Mesenchymal stem cell (in vitro differentiated cells and primary cell): Measurements from ENCODE around the gene ITPR3.

Experiments
- DNase-seq: peaks from one replicate; pipeline ENCODE4 v3.0.0-alpha.2; 2013
- H2AFZ ChIP-seq: one replicate; pipeline ENCODE4 v1.6.1; 2013; ENCODE audit warnings: low read depth, mild to moderate bottlenecking, control low read depth, inconsistent platforms, low read length, moderate library complexity
- H2AK5ac ChIP-seq: 2 replicates; pipeline ENCODE4 v1.6.1; 2013; ENCODE audit warnings: low read length, moderate library complexity, mild to moderate bottlenecking, inconsistent platforms; ENCODE audit not compliant: severe bottlenecking
- H2BK120ac ChIP-seq: one replicate; pipeline ENCODE4 v1.6.1; 2013; ENCODE audit warnings: low read depth, mild to moderate bottlenecking, inconsistent platforms, low read length, moderate library complexity
- H2BK12ac ChIP-seq, 2 experiments: one replicate each; pipeline ENCODE4 v1.6.1; 2013; ENCODE audit warnings: inconsistent platforms in 2 of 2, low read length in 2 of 2, mild to moderate bottlenecking in 2 of 2, moderate library complexity in 2 of 2, control low read depth in 1 of 2
- H2BK15ac ChIP-seq: one replicate; pipeline ENCODE4 v1.6.1; 2013; ENCODE audit warnings: mild to moderate bottlenecking, low read depth, inconsistent platforms; ENCODE audit not compliant: poor library complexity, severe bottlenecking
- H2BK5ac ChIP-seq: 2 replicates; pipeline ENCODE4 v1.6.1; 2013; ENCODE audit warnings: low read depth, mild to moderate bottlenecking, low read length, control low read depth, inconsistent platforms; ENCODE audit not compliant: poor library complexity, severe bottlenecking
- H3K14ac ChIP-seq, 2 experiments: one replicate each; pipeline ENCODE4 v1.6.1; 2013; ENCODE audit warnings: inconsistent platforms in 2 of 2, low read length in 2 of 2, control low read depth in 1 of 2, mild to moderate bottlenecking in 1 of 2, moderate library complexity in 1 of 2
- H3K18ac ChIP-seq, 2 experiments: one replicate each; pipeline ENCODE4 v1.6.1; 2013; ENCODE audit warnings: inconsistent platforms in 2 of 2, low read length in 2 of 2, control low read depth in 1 of 2, low read depth in 1 of 2, mild to moderate bottlenecking in 1 of 2
- H3K23ac ChIP-seq, 2 experiments: one replicate each; pipeline ENCODE4 v1.6.1; 2013; ENCODE audit warnings: inconsistent platforms in 2 of 2, low read length in 2 of 2, mild to moderate bottlenecking in 2 of 2, moderate library complexity in 2 of 2, control low read depth in 1 of 2
- H3K27ac ChIP-seq: 2 replicates; pipeline ENCODE4 v1.5.1; 2013; ENCODE audit warnings: mild to moderate bottlenecking, moderate library complexity, low read length, control low read depth, inconsistent platforms; ENCODE audit not compliant: poor library complexity, severe bottlenecking
- H3K27me3 ChIP-seq, 2 experiments: 2 replicates each; pipeline versions ENCODE4 v1.6.1 to v1.7.0; 2013; ENCODE audit warnings: low read length in 2 of 2, mild to moderate bottlenecking in 2 of 2, moderate library complexity in 2 of 2, control low read depth in 1 of 2, inconsistent platforms in 1 of 2; ENCODE audit not compliant: control insufficient read depth in 1 of 2, insufficient read depth in 1 of 2
- H3K36me3 ChIP-seq, 2 experiments: 2 replicates each; pipeline versions ENCODE4 v1.6.1 to v1.7.0; 2013; ENCODE audit warnings: low read length in 2 of 2, control low read depth in 1 of 2, inconsistent platforms in 1 of 2, low read depth in 1 of 2, mild to moderate bottlenecking in 1 of 2; ENCODE audit not compliant: insufficient read depth in 2 of 2, control insufficient read depth in 1 of 2
- H3K4ac ChIP-seq, 2 experiments: one replicate each; pipeline ENCODE4 v1.6.1; 2013; ENCODE audit warnings: inconsistent platforms in 2 of 2, low read length in 2 of 2, mild to moderate bottlenecking in 2 of 2, moderate library complexity in 2 of 2, control low read depth in 1 of 2, low read depth in 1 of 2
- H3K4me1 ChIP-seq: 2 replicates; pipeline ENCODE4 v1.6.1; 2013; ENCODE audit warnings: low read depth, low read length, control low read depth; ENCODE audit not compliant: control insufficient read depth, insufficient read depth
- H3K4me2 ChIP-seq: 2 replicates; pipeline ENCODE4 v1.6.1; 2013; ENCODE audit warnings: low read length, mild to moderate bottlenecking, inconsistent platforms; ENCODE audit not compliant: poor library complexity, severe bottlenecking
- H3K4me3 ChIP-seq, 2 experiments: 2 replicates each; pipeline versions ENCODE4 v1.5.1 to v1.7.0; 2013; ENCODE audit warnings: low read length in 2 of 2, mild to moderate bottlenecking in 2 of 2, control low read depth in 1 of 2, low read depth in 1 of 2; ENCODE audit not compliant: insufficient read depth in 1 of 2
- H3K79me1 ChIP-seq: replicated peaks from 2 replicates; pipeline ENCODE4 v1.6.1; 2013; ENCODE audit warnings: mild to moderate bottlenecking, control low read depth, low read length, inconsistent platforms; ENCODE audit not compliant: poor library complexity, severe bottlenecking
- H3K9ac ChIP-seq: 2 replicates; pipeline ENCODE4 v1.7.0; 2013; ENCODE audit warnings: mild to moderate bottlenecking, low read length, moderate library complexity
- H3K9me3 ChIP-seq: 2 replicates; pipeline ENCODE4 v1.7.0; 2013; ENCODE audit warnings: mild to moderate bottlenecking, low read length; ENCODE audit not compliant: control insufficient read depth
- H4K8ac ChIP-seq: one replicate; pipeline ENCODE4 v1.6.1; 2013; ENCODE audit warnings: inconsistent platforms, mild to moderate bottlenecking, low read length, moderate library complexity
- H4K91ac ChIP-seq: one replicate; pipeline ENCODE4 v1.6.1; 2013; ENCODE audit warnings: mild to moderate bottlenecking, low read length, inconsistent platforms
- WGBS: methylation state at CpG from one replicate; pipeline ENCODE4 v1.1.7; 2013; ENCODE audit warnings: mixed read lengths; 5-methylcytosine and 5-hydroxymethylcytosine counted together

Gene ITPR3

DNA sequence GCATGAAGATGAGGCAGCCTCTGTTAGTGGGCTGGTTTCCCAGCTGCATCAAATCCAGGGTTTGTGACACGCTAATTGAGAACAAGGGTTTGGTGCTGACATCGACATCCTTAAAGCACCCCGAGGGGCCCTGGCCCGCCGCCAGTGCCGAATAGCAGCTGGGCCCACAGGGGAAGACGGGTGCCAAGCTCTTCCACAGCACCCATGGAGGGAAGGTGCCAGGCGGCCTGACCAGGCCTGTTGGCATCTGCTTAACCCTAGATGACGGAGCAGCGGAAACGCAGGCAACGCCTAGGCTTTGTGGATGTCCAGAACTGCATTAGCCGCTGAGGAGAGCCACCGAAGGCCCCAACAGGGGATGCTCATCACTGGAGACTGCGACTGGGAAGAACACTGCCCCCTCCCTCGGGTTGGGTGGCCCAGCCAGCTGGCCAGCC lies 74.3 kb downstream of the ITPR3 start:
- Histone ChIP-seq H3K4ac (no peak overlapping the region), H2BK5ac (no peak overlapping the region), H2BK12ac (peak overlapping the region in 1 of 2 experiments; percentile 60), H2BK15ac (no peak overlapping the region), H4K91ac (no peak overlapping the region), H3K4me3 (no peak overlapping the region), H3K9ac (peak overlapping the region; percentile 62), H4K8ac (peak overlapping the region; percentile 29), H3K4me2 (no peak overlapping the region), H2BK120ac (no peak overlapping the region), H2AFZ (no peak overlapping the region), H3K79me1 (peaks cover 24% of the 10 kb centered on the region), H3K14ac (no peak overlapping the region), H3K27ac (no peak overlapping the region), H3K27me3 (no peaks in the 10 kb centered on the region), H3K9me3 (no peaks in the 10 kb centered on the region), H3K18ac (no peak overlapping the region), H3K36me3 (peaks cover 68 to 98% of the 10 kb centered on the region in 2 experiments), H3K4me1 (peaks cover 47% of the 10 kb centered on the region), H3K23ac (no peak overlapping the region), H2AK5ac (peak overlapping the region; percentile 20)
- 95% methylated on average over 16 of the region's 16 CpGs for WGBS
- DNase-seq = no peak

DNA sequence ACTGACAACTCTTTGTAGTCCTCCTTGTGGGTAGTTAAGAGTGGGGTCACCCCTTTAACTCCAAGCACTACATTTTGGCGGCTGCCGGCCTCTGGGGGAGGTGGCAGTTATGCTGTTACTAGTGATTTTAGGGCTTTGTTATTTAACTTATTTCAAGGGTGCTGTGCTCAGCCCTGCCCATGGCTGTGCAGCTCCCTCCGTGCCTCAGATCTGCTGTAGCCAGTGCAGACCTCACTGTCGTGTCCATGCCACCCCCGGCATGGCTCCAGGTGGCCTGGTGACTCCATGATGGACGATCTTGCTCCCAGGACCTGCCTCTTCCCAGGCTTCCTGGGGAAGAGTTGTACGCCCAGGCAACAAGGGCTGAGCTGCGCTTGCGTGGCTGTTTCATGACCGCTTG lies 75.0 kb downstream of the ITPR3 start:
- Histone ChIP-seq H3K27me3 (no peaks in the 10 kb centered on the region), H2BK120ac (no peak overlapping the region), H2BK5ac (no peak overlapping the region), H3K23ac (peak overlapping the region in 1 of 2 experiments; percentile 16), H2BK15ac (no peak overlapping the region), H3K9me3 (no peaks in the 10 kb centered on the region), H2BK12ac (no peak overlapping the region), H3K36me3 (peaks cover 62 to 98% of the 10 kb centered on the region in 2 experiments), H4K91ac (no peak overlapping the region), H3K9ac (peak overlapping the region; percentile 62), H4K8ac (no peak overlapping the region), H3K79me1 (peaks cover 22% of the 10 kb centered on the region), H3K4ac (no peak overlapping the region), H2AFZ (no peak overlapping the region), H3K4me3 (no peak overlapping the region), H3K14ac (no peak overlapping the region), H3K4me1 (peaks cover 47% of the 10 kb centered on the region), H3K4me2 (no peak overlapping the region), H3K27ac (no peak overlapping the region), H2AK5ac (no peak overlapping the region), H3K18ac (no peak overlapping the region)
- WGBS = 87% methylated on average over 7 of the region's 10 CpGs
- no peak for DNase-seq

DNA sequence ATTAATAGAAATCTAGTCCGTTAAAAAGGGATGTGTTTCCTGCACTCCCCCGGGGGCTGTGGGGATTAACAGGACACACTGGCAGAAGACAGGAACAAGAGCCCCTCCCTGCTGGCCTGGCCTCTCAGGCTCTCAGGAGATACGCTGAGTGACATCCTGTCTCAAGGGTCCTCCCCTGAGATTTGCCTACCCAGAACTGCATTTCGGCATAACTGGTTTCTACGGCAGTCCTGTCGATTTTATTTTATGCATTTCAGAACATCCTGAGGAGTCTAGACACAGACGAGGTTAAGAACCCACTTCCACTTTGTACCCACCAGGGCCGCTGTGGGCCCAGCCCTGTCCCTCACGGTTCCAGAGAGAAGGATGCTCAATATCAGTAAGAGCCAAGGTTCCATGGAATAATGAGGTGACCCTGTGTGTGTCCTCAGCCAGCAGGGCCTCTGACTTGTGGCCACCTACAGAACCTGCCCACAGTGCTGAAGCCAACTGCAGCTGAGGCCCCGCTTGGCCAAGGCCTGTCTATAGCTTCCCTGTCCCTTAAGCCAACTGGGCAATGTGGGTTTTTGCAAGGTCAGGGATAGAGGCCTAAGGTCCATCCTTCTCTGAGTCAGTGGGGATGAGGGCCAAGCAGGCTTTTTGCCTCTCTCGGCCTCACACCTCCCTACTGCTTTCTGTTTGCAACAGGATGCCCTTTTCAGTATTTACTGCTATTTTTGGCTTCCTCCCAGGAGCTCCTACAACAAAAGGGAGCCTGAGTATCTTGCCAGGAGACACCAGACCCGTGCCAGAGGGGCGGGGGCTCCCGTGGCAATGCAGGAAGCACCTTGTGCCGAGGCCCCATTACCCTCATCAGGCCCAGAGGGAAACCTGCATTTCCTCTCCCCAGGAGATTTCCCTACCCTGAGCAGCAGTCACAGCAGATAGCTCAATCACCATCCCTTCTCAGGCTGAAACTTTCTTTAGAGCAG lies 75.7 kb downstream of the ITPR3 start:
- Histone ChIP-seq H3K4me1 (peaks cover 42% of the 10 kb centered on the region), H3K36me3 (peaks cover 58 to 96% of the 10 kb centered on the region in 2 experiments), H2BK12ac (peak overlapping the region in 1 of 2 experiments; percentile 32), H4K91ac (no peak overlapping the region), H3K18ac (peak overlapping the region in 1 of 2 experiments; percentile 52), H3K4me3 (peak overlapping the region in 1 of 2 experiments; percentile 19), H3K27me3 (no peaks in the 10 kb centered on the region), H2AK5ac (no peak overlapping the region), H3K23ac (no peak overlapping the region), H2BK5ac (no peak overlapping the region), H4K8ac (no peak overlapping the region), H3K14ac (peak overlapping the region in 1 of 2 experiments; percentile 53), H2BK120ac (no peak overlapping the region), H2AFZ (no peak overlapping the region), H2BK15ac (no peak overlapping the region), H3K27ac (peak overlapping the region; percentile 39), H3K4ac (no peak overlapping the region), H3K79me1 (peaks cover 27% of the 10 kb centered on the region), H3K4me2 (no peak overlapping the region), H3K9me3 (no peaks in the 10 kb centered on the region), H3K9ac (peak overlapping the region; percentile 62)
- WGBS = 71% methylated on average over 15 of the region's 15 CpGs
- peak; percentile 36 for DNase-seq

DNA sequence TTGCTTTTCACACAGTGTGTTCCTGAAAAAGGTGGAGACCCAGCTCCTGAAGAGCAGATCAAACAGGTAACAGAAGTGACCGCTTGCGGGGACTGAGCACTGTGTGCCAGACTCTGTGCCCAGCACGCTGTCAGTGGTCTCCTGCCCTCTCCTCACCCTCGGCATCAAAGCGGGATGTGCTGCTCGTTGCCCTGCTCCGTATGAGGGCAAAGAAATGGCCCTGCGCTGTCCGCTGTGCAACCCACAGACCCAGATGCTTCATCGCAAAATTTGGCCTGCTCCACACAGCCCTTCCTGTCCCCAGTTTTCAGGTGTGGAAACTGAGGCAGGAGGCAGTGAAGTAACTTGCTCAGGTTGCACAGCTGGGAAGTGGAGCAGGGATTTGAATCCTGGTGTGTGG lies 76.7 kb downstream of the ITPR3 start:
- H2BK12ac ChIP-seq = no peak overlapping the region
- no peak overlapping the region for H2BK15ac ChIP-seq
- H4K91ac ChIP-seq = no peak overlapping the region
- no peak overlapping the region for H3K4me2 ChIP-seq
- peaks cover 30% of the 10 kb centered on the region for H3K79me1 ChIP-seq
- no peak overlapping the region for H3K18ac ChIP-seq
- no peak overlapping the region for H2BK120ac ChIP-seq
- DNase-seq = no peak
- peaks cover 52 to 87% of the 10 kb centered on the region in 2 experiments for H3K36me3 ChIP-seq
- WGBS = 96% methylated on average over 10 of the region's 10 CpGs
- H3K27me3 ChIP-seq = no peaks in the 10 kb centered on the region
- no peak overlapping the region for H3K4me3 ChIP-seq
- H3K23ac ChIP-seq = no peak overlapping the region
- no peak overlapping the region for H3K27ac ChIP-seq
- H3K4ac ChIP-seq = no peak overlapping the region
- peaks cover 33% of the 10 kb centered on the region for H3K4me1 ChIP-seq
- no peak overlapping the region for H2AK5ac ChIP-seq
- no peak overlapping the region for H3K14ac ChIP-seq
- H2AFZ ChIP-seq = no peak overlapping the region
- H2BK5ac ChIP-seq = no peak overlapping the region
- no peak overlapping the region for H4K8ac ChIP-seq
- no peak overlapping the region for H3K9ac ChIP-seq
- H3K9me3 ChIP-seq = no peaks in the 10 kb centered on the region
